A673 (cell line): ENCODE data around the gene BCL2L2. TPM values are rescaled to one million over a fixed set of nuclear protein-coding genes. Genes with fewer than 3 reads are reported as not detected.

Experiments
- BruUV-seq: library from RNA; stranded (reverse); fragments of 400-500 nt; replicated peaks from 2 replicates; lab custom pipeline; 2021; lab: Mats Ljungman, UMichigan
- CTCF ChIA-PET: fragments of 300-600 bp; sonication (Branson Sonifier 250); formaldehyde crosslinking; loops from one replicate; lab custom pipeline; 2022; ENCODE audit warnings: antibody characterized with exemption; lab: Charles Lee
- POLR2A ChIA-PET: fragments of 300-600 bp; sonication (Branson Sonifier 250); formaldehyde crosslinking; loops from one replicate; lab custom pipeline; 2022; ENCODE audit warnings: antibody characterized with exemption; ENCODE audit not compliant: low non-redundant PET; lab: Charles Lee
- DNase-seq: peaks from one replicate; pipeline ENCODE4 v3.0.0-alpha.2; 2015; ENCODE audit warnings: low spot score
- H3K27ac ChIP-seq: fragments of 200-600 bp; sonication (generic); 2 replicates; pipeline ENCODE4 v1.5.1; 2016; ENCODE audit warnings: mixed run types, low read depth, mild to moderate bottlenecking, mixed read lengths, antibody characterized with exemption, low read length; ENCODE audit not compliant: poor library complexity, severe bottlenecking
- H3K27me3 ChIP-seq: fragments of 200-600 bp; sonication (generic); replicated peaks from 2 replicates; pipeline ENCODE4 v1.6.1; 2017; ENCODE audit warnings: mixed run types, low read depth, mild to moderate bottlenecking, mixed read lengths, antibody characterized with exemption, low read length; ENCODE audit not compliant: insufficient read depth, poor library complexity
- H3K36me3 ChIP-seq: fragments of 200-600 bp; sonication (generic); 2 replicates; pipeline ENCODE4 v1.6.1; 2016; ENCODE audit warnings: mixed run types, mild to moderate bottlenecking, mixed read lengths, antibody characterized with exemption, low read length; ENCODE audit not compliant: insufficient read depth, poor library complexity, severe bottlenecking
- H3K4me1 ChIP-seq: fragments of 200-600 bp; sonication (generic); 2 replicates; pipeline ENCODE4 v1.6.1; 2017; ENCODE audit warnings: mixed run types, mild to moderate bottlenecking, mixed read lengths, antibody characterized with exemption, low read length; ENCODE audit not compliant: insufficient read depth, poor library complexity, severe bottlenecking
- H3K4me3 ChIP-seq: fragments of 200-600 bp; sonication (generic); 2 replicates; pipeline ENCODE4 v1.5.1; 2016; ENCODE audit warnings: low read depth, mixed run types, mild to moderate bottlenecking, mixed read lengths, low read length; ENCODE audit not compliant: poor library complexity, severe bottlenecking
- H3K9me3 ChIP-seq: fragments of 200-600 bp; sonication (generic); 2 replicates; pipeline ENCODE4 v1.6.1; 2016; ENCODE audit warnings: mixed run types, low read depth, mild to moderate bottlenecking, mixed read lengths, antibody characterized with exemption, low read length; ENCODE audit not compliant: poor library complexity, severe bottlenecking
- CTCF ChIP-seq: fragments of 300-800, 200-600 bp; sonication (generic); conservative IDR thresholded peaks from 2 replicates; pipeline ENCODE4 v1.5.1; 2017; ENCODE audit warnings: low read depth, mild to moderate bottlenecking, antibody characterized with exemption, low read length, moderate library complexity, mixed read lengths
- EZH2 ChIP-seq: fragments of 200-600 bp; sonication (generic); IDR thresholded peaks from 2 replicates; pipeline ENCODE4 v1.6.1; 2017; ENCODE audit warnings: borderline replicate concordance, low read depth, mild to moderate bottlenecking, mixed read lengths, antibody characterized with exemption, low read length; ENCODE audit not compliant: poor library complexity, severe bottlenecking
- intact Hi-C: fragments of 100-400 bp; cut with micrococcal nuclease; formaldehyde crosslinking; loops from one replicate; pipeline ENCODE4 v1.10.0; 2022; ENCODE audit not compliant: unreplicated experiment
- total RNA-seq: library from RNA; stranded (reverse); gene quantifications from 2 replicates; pipeline ENCODE4 v1.2.3, GENCODE V29; 2021

BCL2L2 gene
- total RNA-seq, 1 experiment from 2014 or later: 22.8 TPM

GRCh38 chr14:23322568-23323517 lies 16.2 kb downstream of the BCL2L2 start:
- H3K4me1 ChIP-seq: peaks cover 13% of the 10 kb centered on the region
- peaks cover 42% of the 10 kb centered on the region for H3K36me3 ChIP-seq
- TF ChIP-seq EZH2: no peak
- no peak for TF ChIP-seq CTCF
- peak overlapping the region; percentile 95 for H3K27ac ChIP-seq
- POLR2A ChIA-PET: no interaction called here
- no peak for DNase-seq
- no peaks in the 10 kb centered on the region for H3K27me3 ChIP-seq
- intact Hi-C loops: loop anchor here (5.0 kb wide), 2 partner anchors 44 to 144 kb away; partner anchors contain the start of genes EFS and NGDN
- CTCF ChIA-PET: interaction anchor here (3.1 kb wide), 1 partner anchor 202 kb away, joined by 9 read pairs; no protein-coding TSS in a partner anchor
- TSS peak; percentile 29 for BruUV-seq
- no peaks in the 10 kb centered on the region for H3K9me3 ChIP-seq
- peak overlapping the region; percentile 78 for H3K4me3 ChIP-seq

GRCh38 chr14:23323838-23324454 lies 17.3 kb downstream of the BCL2L2 start:
- DNase-seq: no peak
- CTCF ChIA-PET: no interaction called here
- POLR2A ChIA-PET: no interaction called here
- Histone ChIP-seq H3K4me3 (no peak overlapping the region), H3K4me1 (peaks cover 13% of the 10 kb centered on the region), H3K36me3 (peaks cover 42% of the 10 kb centered on the region), H3K9me3 (no peaks in the 10 kb centered on the region), H3K27me3 (no peaks in the 10 kb centered on the region), H3K27ac (no peak overlapping the region)
- BruUV-seq: no TSS peak
- TF ChIP-seq CTCF (no peak), EZH2 (no peak)
- intact Hi-C loops: loop anchor here (5.0 kb wide), 2 partner anchors 43 to 143 kb away; partner anchors contain the start of genes EFS and NGDN

GRCh38 chr14:23324455-23324846 lies 17.8 kb downstream of the BCL2L2 start:
- DNase-seq: no peak
- Histone ChIP-seq H3K27ac (no peak overlapping the region), H3K27me3 (no peaks in the 10 kb centered on the region), H3K36me3 (peaks cover 42% of the 10 kb centered on the region), H3K4me3 (no peak overlapping the region), H3K4me1 (peaks cover 13% of the 10 kb centered on the region), H3K9me3 (no peaks in the 10 kb centered on the region)
- POLR2A ChIA-PET: no interaction called here
- CTCF ChIA-PET: no interaction called here
- intact Hi-C loops: loop anchor here (5.0 kb wide), 2 partner anchors 43 to 143 kb away; partner anchors contain the start of genes EFS and NGDN
- BruUV-seq: no TSS peak
- TF ChIP-seq EZH2 (no peak), CTCF (no peak)
